ENCODE data around the gene GEMIN7. TPM values are rescaled to one million over a fixed set of nuclear protein-coding genes. Genes with fewer than 3 reads are reported as not detected.

Gene GEMIN7
- total RNA-seq, 1 experiment from 2014 or later: 35.5 TPM

DNA sequence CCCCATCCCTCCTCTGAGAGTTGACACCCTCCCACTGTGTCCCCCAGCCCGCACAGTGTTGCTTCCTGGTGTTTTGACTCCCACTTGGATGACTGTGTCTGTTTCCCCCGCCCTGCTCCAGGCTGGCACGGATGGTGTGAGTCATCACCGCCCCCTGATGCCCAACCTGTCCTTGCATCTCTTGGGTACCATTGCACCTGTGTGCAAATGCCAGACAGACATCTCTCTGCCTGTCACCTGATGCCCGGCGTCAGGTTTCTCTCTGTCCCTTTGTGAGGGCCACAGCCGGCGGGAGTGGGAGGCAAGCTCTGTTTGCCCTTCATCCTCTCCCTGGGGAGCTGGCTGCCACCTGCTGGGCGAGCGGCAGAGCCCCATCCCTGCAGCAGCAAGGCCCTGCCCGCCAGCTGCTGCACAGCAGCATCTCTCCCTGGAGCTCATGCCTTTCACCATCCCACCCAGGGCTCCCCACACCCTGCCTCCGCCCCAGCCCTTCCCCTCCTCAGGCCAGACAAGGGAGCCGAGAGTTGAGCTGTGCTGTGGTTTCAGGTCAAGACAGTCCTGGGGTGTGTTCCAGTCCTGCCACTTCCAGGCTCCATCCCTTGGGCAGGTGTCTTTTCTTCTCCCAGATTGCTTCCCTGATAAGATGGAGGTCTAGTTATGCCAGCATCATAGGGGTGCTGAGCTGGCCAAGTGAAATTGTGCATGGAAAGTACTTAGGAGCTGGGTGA is 52.0 kb downstream of the GEMIN7 start:
- peaks cover 10% of the 10 kb centered on the region for H3K79me2 ChIP-seq (ENCODE audit: low read length)
- peak; percentile 58 for DNase-seq

DNA sequence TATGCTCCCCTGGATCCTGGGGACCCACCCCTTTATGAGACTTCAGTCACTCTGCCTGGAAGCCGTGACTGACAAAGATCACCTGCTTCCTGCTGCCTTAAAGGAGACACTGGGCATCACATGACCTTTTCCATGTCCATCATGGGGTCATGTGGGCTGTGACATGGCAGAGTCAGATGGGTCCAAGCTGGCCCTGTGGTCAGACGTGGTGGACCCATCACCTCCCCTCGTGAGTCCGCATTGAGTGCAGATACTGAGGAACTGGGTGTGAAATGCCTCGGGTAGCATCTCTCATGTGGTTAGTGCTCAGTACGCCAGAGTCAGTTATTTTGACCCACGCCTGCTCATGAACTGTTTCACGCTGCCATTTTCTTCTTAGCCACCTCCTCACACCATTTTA is 54.6 kb downstream of the GEMIN7 start:
- Histone ChIP-seq H3K79me2 (ENCODE audit: low read length) (no peaks in the 10 kb centered on the region), H3F3A (ENCODE audit: low read length, unreplicated experiment) (no peaks in the 10 kb centered on the region), H3K9ac (ENCODE audit: low read length) (no peak overlapping the region), H4K20me1 (ENCODE audit: low read length) (no peaks in the 10 kb centered on the region), H3K27me3 (ENCODE audit: low read length) (no peaks in the 10 kb centered on the region), H3K36me3 (ENCODE audit: low read depth, low read length) (no peaks in the 10 kb centered on the region), H3K27ac (ENCODE audit: low read length) (no peak overlapping the region), H2AFZ (ENCODE audit: low read length) (no peak overlapping the region), H3K9me3 (ENCODE audit: low read length) (no peaks in the 10 kb centered on the region), H3K9me2 (replicated peaks; ENCODE audit: low read length) (no peaks in the 10 kb centered on the region), H3K4me1 (ENCODE audit: insufficient read depth, low read length) (no peaks in the 10 kb centered on the region; the same call in 1 of the 2 replicates), H3K4me3 (ENCODE audit: low read length) (no peak overlapping the region), H3K4me2 (ENCODE audit: low read length) (no peak overlapping the region)
- CTCF ChIA-PET: no interaction called here
- DNase-seq (no peak), ATAC-seq (no peak)
- intact Hi-C loops (cut with micrococcal nuclease): no loop called here
- BruUV-seq (replicated peaks): no TSS peak
- POLR2A ChIA-PET (ENCODE audit: unreplicated experiment): no interaction called here
- TF ChIP-seq, protein P1, sequence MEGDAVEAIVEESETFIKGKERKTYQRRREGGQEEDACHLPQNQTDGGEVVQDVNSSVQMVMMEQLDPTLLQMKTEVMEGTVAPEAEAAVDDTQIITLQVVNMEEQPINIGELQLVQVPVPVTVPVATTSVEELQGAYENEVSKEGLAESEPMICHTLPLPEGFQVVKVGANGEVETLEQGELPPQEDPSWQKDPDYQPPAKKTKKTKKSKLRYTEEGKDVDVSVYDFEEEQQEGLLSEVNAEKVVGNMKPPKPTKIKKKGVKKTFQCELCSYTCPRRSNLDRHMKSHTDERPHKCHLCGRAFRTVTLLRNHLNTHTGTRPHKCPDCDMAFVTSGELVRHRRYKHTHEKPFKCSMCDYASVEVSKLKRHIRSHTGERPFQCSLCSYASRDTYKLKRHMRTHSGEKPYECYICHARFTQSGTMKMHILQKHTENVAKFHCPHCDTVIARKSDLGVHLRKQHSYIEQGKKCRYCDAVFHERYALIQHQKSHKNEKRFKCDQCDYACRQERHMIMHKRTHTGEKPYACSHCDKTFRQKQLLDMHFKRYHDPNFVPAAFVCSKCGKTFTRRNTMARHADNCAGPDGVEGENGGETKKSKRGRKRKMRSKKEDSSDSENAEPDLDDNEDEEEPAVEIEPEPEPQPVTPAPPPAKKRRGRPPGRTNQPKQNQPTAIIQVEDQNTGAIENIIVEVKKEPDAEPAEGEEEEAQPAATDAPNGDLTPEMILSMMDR (conservative IDR thresholded peaks at IDR 0.05; ENCODE audit: low read depth, low read length): no peak
- TF ChIP-seq EZH2phosphoT487 (IDR thresholded peaks at IDR 0.05; ENCODE audit: borderline replicate concordance, low read length): no peak
- no peak for TF ChIP-seq EZH2 (IDR thresholded peaks at IDR 0.05; ENCODE audit: low read length, unreplicated experiment)

More for the DNA sequence above, 52.0 kb downstream of the GEMIN7 start:
- no peak overlapping the region for H3K4me2 ChIP-seq (ENCODE audit: low read length)
- no peaks in the 10 kb centered on the region for H3K9me3 ChIP-seq (ENCODE audit: low read length)
- ChIA-PET POLR2A (ENCODE audit: unreplicated experiment) (no interaction called here), CTCF (interaction anchor here (0.6 kb wide), 2 partner anchors 39 to 178 kb away, joined by 4 to 10 read pairs; no protein-coding TSS in a partner anchor)
- peak; percentile 77 for ATAC-seq
- no peaks in the 10 kb centered on the region for H4K20me1 ChIP-seq (ENCODE audit: low read length)
- no peak overlapping the region for H3K4me3 ChIP-seq (ENCODE audit: low read length)
- H3F3A ChIP-seq (ENCODE audit: low read length, unreplicated experiment): no peaks in the 10 kb centered on the region
- H3K9me2 ChIP-seq (replicated peaks; ENCODE audit: low read length): no peaks in the 10 kb centered on the region
- no peaks in the 10 kb centered on the region for H3K27me3 ChIP-seq (ENCODE audit: low read length)
- H2AFZ ChIP-seq (ENCODE audit: low read length): no peak overlapping the region
- no peaks in the 10 kb centered on the region for H3K36me3 ChIP-seq (ENCODE audit: low read depth, low read length)
- intact Hi-C loops (cut with micrococcal nuclease): no loop called here
- TF ChIP-seq, protein P1 (conservative IDR thresholded peaks at IDR 0.05; ENCODE audit: low read depth, low read length): peak; percentile 56
- no peak for TF ChIP-seq EZH2phosphoT487 (IDR thresholded peaks at IDR 0.05; ENCODE audit: borderline replicate concordance, low read length)
- no peak for TF ChIP-seq EZH2 (IDR thresholded peaks at IDR 0.05; ENCODE audit: low read length, unreplicated experiment)
- no peak overlapping the region for H3K27ac ChIP-seq (ENCODE audit: low read length)
- no peaks in the 10 kb centered on the region; the same call in 1 of the 2 replicates for H3K4me1 ChIP-seq (ENCODE audit: insufficient read depth, low read length)
- H3K9ac ChIP-seq (ENCODE audit: low read length): no peak overlapping the region
- BruUV-seq (replicated peaks): no TSS peak

All from PC-3 (cell line).